Activated naive CD8-positive, alpha-beta T cell treated with anti-CD3 and anti-CD28 coated beads for 36 hours (primary cell): ENCODE measurements around the gene NUTM2F. TPM values are rescaled to one million over a fixed set of nuclear protein-coding genes. Genes with fewer than 3 reads are reported as not detected.
"Not testable (repeated sequence)": the region's sequence is repeated elsewhere in the genome, so short reads cannot be mapped to it uniquely, and the experiment has no call there.

ENCODE experiments used
- DNase-seq: peaks from one replicate; pipeline ENCODE4 v3.0.0; 2021
- H3K27ac Mint-ChIP-seq: one replicate; pipeline ENCODE4 v1.8.0; 2022; ENCODE audit warnings: mild to moderate bottlenecking, moderate library complexity, mixed read lengths
- H3K27me3 Mint-ChIP-seq: one replicate; pipeline ENCODE4 v1.8.0; 2022; ENCODE audit warnings: mild to moderate bottlenecking, mixed read lengths
- H3K36me3 Mint-ChIP-seq: one replicate; pipeline ENCODE4 v1.8.0; 2021; ENCODE audit warnings: mild to moderate bottlenecking, mixed read lengths
- H3K4me1 Mint-ChIP-seq: one replicate; pipeline ENCODE4 v1.8.0; 2021; ENCODE audit warnings: mixed read lengths
- H3K4me3 Mint-ChIP-seq: one replicate; pipeline ENCODE4 v1.8.0; 2022; ENCODE audit warnings: mild to moderate bottlenecking, moderate library complexity, mixed read lengths
- H3K9me3 Mint-ChIP-seq: one replicate; pipeline ENCODE4 v1.8.0; 2022; ENCODE audit warnings: mixed read lengths
- total RNA-seq, 2 experiments: library from RNA; stranded (reverse); gene quantifications; one replicate each; pipeline ENCODE4 v1.2.3, GENCODE V29; 2021

NUTM2F gene
- total RNA-seq, 2 experiments from 2014 or later, result not detected

DNA sequence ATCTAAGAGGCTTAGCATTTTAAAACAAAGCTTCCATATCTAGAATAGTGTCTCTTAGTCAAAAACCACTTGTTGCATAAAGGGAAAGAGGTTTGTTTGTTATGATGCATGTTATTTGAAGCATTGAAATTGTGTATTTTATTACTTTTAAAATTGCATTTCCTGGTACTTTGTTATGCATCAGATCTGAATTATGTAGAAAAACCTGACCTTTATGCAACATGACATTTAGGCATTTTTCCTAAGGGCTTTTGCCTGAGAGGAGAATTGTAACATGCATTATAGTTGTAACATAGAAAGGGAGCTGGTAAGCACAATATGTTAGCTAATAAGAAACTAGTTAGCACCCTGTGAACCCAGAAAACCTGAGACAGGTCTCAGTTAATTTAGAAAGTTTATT is 47.3 kb downstream of the NUTM2F start:
- Mint-ChIP-seq H3K27ac (no peak overlapping the region), H3K4me3 (no peak overlapping the region), H3K9me3 (peaks cover 10% of the 10 kb centered on the region), H3K27me3 (no peaks in the 10 kb centered on the region), H3K36me3 (peaks cover 63% of the 10 kb centered on the region), H3K4me1 (peaks cover 4% of the 10 kb centered on the region)
- DNase-seq, result no peak

DNA sequence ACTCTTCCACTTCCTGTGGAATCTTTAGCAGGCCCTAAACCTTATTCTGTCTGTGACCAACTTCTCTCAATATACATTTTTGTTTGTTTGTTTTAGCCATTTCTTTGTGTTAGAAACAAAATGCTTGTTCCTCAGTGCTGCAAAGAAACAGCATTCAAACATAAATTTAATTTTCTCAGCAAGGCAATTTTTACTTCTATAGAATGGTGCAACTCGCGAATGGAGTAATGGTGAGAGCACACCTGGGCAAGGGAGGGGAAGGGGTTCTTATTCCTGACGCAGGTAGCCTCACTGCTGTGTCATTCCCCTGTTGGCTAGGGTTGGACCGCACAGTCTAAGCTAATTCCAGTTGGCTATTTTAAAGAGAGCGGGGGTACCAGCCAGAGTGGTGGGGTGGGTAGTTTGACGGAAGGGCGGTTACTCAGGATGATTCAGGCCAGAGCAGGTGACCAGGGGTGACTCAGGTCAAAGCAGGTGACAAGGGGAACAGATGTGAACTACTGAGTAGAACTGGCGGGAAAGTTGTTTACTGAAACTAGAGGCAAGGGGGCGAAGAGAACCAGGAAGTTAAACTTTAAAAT is 47.9 kb downstream of the NUTM2F start:
- Mint-ChIP-seq H3K27me3 (no peaks in the 10 kb centered on the region), H3K4me1 (peaks cover 4% of the 10 kb centered on the region), H3K36me3 (peaks cover 62% of the 10 kb centered on the region), H3K27ac (no peak overlapping the region), H3K9me3 (peaks cover 10% of the 10 kb centered on the region), H3K4me3 (no peak overlapping the region)
- DNase-seq, result no peak

GRCh38 chr9:94277885-94278536 is 50.4 kb downstream of the NUTM2F start:
- H3K27ac Mint-ChIP-seq, result no peak overlapping the region
- peaks cover 65% of the 10 kb centered on the region for H3K36me3 Mint-ChIP-seq
- no peak for DNase-seq
- no peak overlapping the region for H3K4me3 Mint-ChIP-seq
- no peaks in the 10 kb centered on the region for H3K27me3 Mint-ChIP-seq
- H3K4me1 Mint-ChIP-seq, result peaks cover 7% of the 10 kb centered on the region
- peaks cover 10% of the 10 kb centered on the region for H3K9me3 Mint-ChIP-seq

DNA sequence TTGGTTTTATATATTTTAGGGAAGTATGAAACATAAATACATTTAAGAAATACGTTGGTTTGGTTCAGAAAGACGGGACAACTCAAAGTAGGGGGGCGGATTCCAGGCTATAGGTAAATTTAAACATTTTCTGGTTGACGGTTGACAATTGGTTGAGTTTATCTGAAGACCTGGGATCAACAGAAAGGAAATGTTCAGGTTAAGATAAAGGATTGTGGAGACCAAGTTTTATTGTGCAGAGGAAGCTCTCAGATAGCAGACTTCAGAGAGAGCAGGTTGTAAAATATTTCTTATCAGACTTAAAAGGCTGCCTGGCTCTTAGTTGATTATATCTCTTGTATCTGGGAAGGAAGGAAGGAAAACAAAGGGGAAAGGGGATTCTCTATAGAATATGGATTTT is 51.4 kb downstream of the NUTM2F start:
- H3K4me1 Mint-ChIP-seq, result peaks cover 16% of the 10 kb centered on the region

GRCh38 chr9:94270009-94270408 is 58.4 kb downstream of the NUTM2F start:
- Mint-ChIP-seq H3K36me3 (peaks cover 36% of the 10 kb centered on the region), H3K9me3 (peaks cover 7% of the 10 kb centered on the region), H3K27me3 (no peaks in the 10 kb centered on the region), H3K4me3 (no peak overlapping the region), H3K27ac (no peak overlapping the region), H3K4me1 (peaks cover 16% of the 10 kb centered on the region)
- DNase-seq, result no peak

More for the DNA sequence above, 51.4 kb downstream of the NUTM2F start:
- H3K4me3 Mint-ChIP-seq, H3K27ac Mint-ChIP-seq, DNase-seq, H3K27me3 Mint-ChIP-seq: not testable (repeated sequence)
- H3K9me3 Mint-ChIP-seq, result peaks cover 10% of the 10 kb centered on the region
- peaks cover 58% of the 10 kb centered on the region for H3K36me3 Mint-ChIP-seq

DNA sequence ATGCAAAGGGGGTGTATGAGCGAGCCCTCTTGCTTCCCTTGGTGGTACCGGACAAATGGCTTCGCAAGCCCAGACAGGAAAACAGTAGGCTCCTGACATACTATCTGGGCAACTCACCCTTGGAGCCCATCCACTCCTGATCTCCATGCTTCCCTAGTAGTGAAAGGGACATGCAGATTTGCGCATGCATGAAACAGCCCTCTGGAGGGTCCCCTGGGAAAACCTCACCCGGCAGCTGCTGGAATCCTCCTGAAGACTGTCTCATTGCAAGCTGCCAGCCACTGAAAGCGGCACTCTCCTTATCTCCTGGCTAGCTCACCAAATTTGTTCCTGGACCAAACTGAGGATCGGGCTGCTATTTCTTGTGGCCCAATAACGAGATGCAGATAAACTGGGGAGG is 59.2 kb downstream of the NUTM2F start:
- H3K9me3 Mint-ChIP-seq, result peaks cover 7% of the 10 kb centered on the region
- peaks cover 13% of the 10 kb centered on the region for H3K4me1 Mint-ChIP-seq
- H3K27me3 Mint-ChIP-seq, result no peaks in the 10 kb centered on the region
- no peak overlapping the region for H3K4me3 Mint-ChIP-seq
- DNase-seq, result no peak
- H3K27ac Mint-ChIP-seq, result no peak overlapping the region
- peaks cover 37% of the 10 kb centered on the region for H3K36me3 Mint-ChIP-seq

Other genes starting within 250 kb of the NUTM2F start
- gene PTPDC1, start 244.2 kb downstream of the NUTM2F start, total RNA-seq, result 1 to 10 TPM; 5.8 to 6.0 TPM
- gene ZNF169, start 69.3 kb downstream of the NUTM2F start, total RNA-seq, result 1 to 10 TPM; 4.2 to 5.0 TPM
- gene PCAT7, start 226.4 kb upstream of the NUTM2F start, total RNA-seq, result not detected